Mesenteric fat pad (tissue), 1 donor: Measurements from ENCODE around the gene MYO1D. TPM values are rescaled to one million over a fixed set of nuclear protein-coding genes. Genes with fewer than 3 reads are reported as not detected.
"Not testable (repeated sequence)": the region's sequence is repeated elsewhere in the genome, so short reads cannot be mapped to it uniquely, and the experiment has no call there.

ENCODE experiments used
- DNase-seq: peaks from one replicate; pipeline ENCODE4 v3.0.0-alpha.2; 2020; ENCODE audit warnings: low spot score
- total RNA-seq: library from RNA; stranded (reverse); fragmentation: NEBNext Ultra II Directional; extraction: Animal tissue kit (Norgen Biotek cat#: 25700); gene quantifications from one replicate; pipeline ENCODE4 v1.2.1, GENCODE V29; 2021
- donor health status: DM: yes; HTN: yes; CAD: no.

MYO1D gene
- total RNA-seq, 1 donor from 2014 or later, result 36.0 TPM

- DNase-seq, result no peak
Measured at GRCh38 chr17:32688221-32688620, 188.7 kb downstream of the MYO1D start.

GRCh38 chr17:32684087-32684958 is 192.6 kb downstream of the MYO1D start:
- DNase-seq, result no peak

- no peak for DNase-seq
Measured at GRCh38 chr17:32673964-32674363, 203.0 kb downstream of the MYO1D start.

GRCh38 chr17:32672711-32673110 is 204.2 kb downstream of the MYO1D start:
- DNase-seq, result no peak

GRCh38 chr17:32671896-32672295 is 205.0 kb downstream of the MYO1D start:
- DNase-seq, result no peak

GRCh38 chr17:32664936-32665583 is 211.9 kb downstream of the MYO1D start:
- no peak for DNase-seq

- DNase-seq, result no peak
Measured at GRCh38 chr17:32660496-32660985, 216.4 kb downstream of the MYO1D start.

GRCh38 chr17:32659419-32659842 is 217.5 kb downstream of the MYO1D start:
- no peak for DNase-seq

GRCh38 chr17:32658470-32659418 is 218.2 kb downstream of the MYO1D start:
- DNase-seq, result no peak

- no peak for DNase-seq
Measured at GRCh38 chr17:32656886-32657285, 220.0 kb downstream of the MYO1D start.

GRCh38 chr17:32654324-32654723 is 222.6 kb downstream of the MYO1D start:
- no peak for DNase-seq

GRCh38 chr17:32651084-32651483 is 225.8 kb downstream of the MYO1D start:
- no peak for DNase-seq

- no peak for DNase-seq
Measured at GRCh38 chr17:32648450-32648849, 228.5 kb downstream of the MYO1D start.

- no peak for DNase-seq
Measured at GRCh38 chr17:32646941-32647340, 230.0 kb downstream of the MYO1D start.

GRCh38 chr17:32641514-32641913 is 235.4 kb downstream of the MYO1D start:
- DNase-seq, result not testable (repeated sequence)

- no peak for DNase-seq
Measured at GRCh38 chr17:32636598-32637218, 240.2 kb downstream of the MYO1D start.

GRCh38 chr17:32634167-32634566 is 242.8 kb downstream of the MYO1D start:
- no peak for DNase-seq

GRCh38 chr17:32631341-32632096 is 245.4 kb downstream of the MYO1D start:
- DNase-seq, result no peak

- DNase-seq, result no peak
Measured at GRCh38 chr17:32629563-32630190, 247.2 kb downstream of the MYO1D start.
